SK-N-SH treated with all-trans-retinoic acid at 6 μM for 48 hours (cell line): ENCODE measurements around the gene FGGY.

Source experiments
- ATAC-seq: fragments of 200-7000 bp; cut with Tn5 transposase; 3 replicates; pipeline ENCODE4 v1.9.1; 2020; ENCODE audit warnings: mild to moderate bottlenecking, moderate library complexity
- BACH2 ChIP-seq: fragments of 250-450 bp; sonication (Bioruptor Pico); IDR thresholded peaks from 2 replicates; pipeline ENCODE4 v1.9.0; 2021; ENCODE audit warnings: mild to moderate bottlenecking, borderline replicate concordance
- CREB5 ChIP-seq: fragments of 250-450 bp; sonication (Bioruptor Pico); IDR thresholded peaks from 2 replicates; pipeline ENCODE4 v1.5.1; 2020; ENCODE audit warnings: low read depth, mild to moderate bottlenecking, moderate library complexity
- CSRNP3 ChIP-seq: fragments of 250-450 bp; sonication (Bioruptor Pico); IDR thresholded peaks from 2 replicates; pipeline ENCODE4 v1.5.1; 2021; ENCODE audit warnings: mild to moderate bottlenecking, moderate library complexity
- ESRRG ChIP-seq: fragments of 250-450 bp; sonication (Bioruptor Pico); IDR thresholded peaks from 2 replicates; pipeline ENCODE4 v1.6.1; 2021; ENCODE audit warnings: mild to moderate bottlenecking
- GLIS3 ChIP-seq: fragments of 250-450 bp; sonication (Bioruptor Pico); IDR thresholded peaks from 2 replicates; pipeline ENCODE4 v1.5.0; 2020; ENCODE audit warnings: mild to moderate bottlenecking, moderate library complexity
- ISL1 ChIP-seq: fragments of 250-450 bp; sonication (Bioruptor Pico); IDR thresholded peaks from 2 replicates; pipeline ENCODE4 v2.1.2; 2022; ENCODE audit warnings: mild to moderate bottlenecking, moderate library complexity
- OSR1 ChIP-seq: fragments of 250-450 bp; sonication (Bioruptor Pico); IDR thresholded peaks from 2 replicates; pipeline ENCODE4 v1.8.0; 2022; ENCODE audit warnings: moderate library complexity, mild to moderate bottlenecking, inconsistent platforms
- PATZ1 ChIP-seq: fragments of 250-450 bp; sonication (Bioruptor Pico); IDR thresholded peaks from 2 replicates; pipeline ENCODE4 v1.8.0; 2020; ENCODE audit warnings: mild to moderate bottlenecking, moderate library complexity, borderline replicate concordance
- POU6F1 ChIP-seq: fragments of 250-450 bp; sonication (Bioruptor Pico); IDR thresholded peaks from 2 replicates; pipeline ENCODE4 v1.8.0; 2021; ENCODE audit warnings: low read depth, mild to moderate bottlenecking, moderate library complexity, borderline replicate concordance
- RARB ChIP-seq: fragments of 250-450 bp; sonication (Bioruptor Pico); IDR thresholded peaks from 2 replicates; pipeline ENCODE4 v1.8.0; 2021; ENCODE audit warnings: mild to moderate bottlenecking, moderate library complexity
- TCF4 ChIP-seq: fragments of 250-450 bp; sonication (Bioruptor Pico); IDR thresholded peaks from 2 replicates; pipeline ENCODE4 v1.8.0; 2021; ENCODE audit warnings: mild to moderate bottlenecking, moderate library complexity, borderline replicate concordance
- TSHZ2 ChIP-seq: fragments of 250-450 bp; sonication (Bioruptor Pico); IDR thresholded peaks from 2 replicates; pipeline ENCODE4 v1.5.0; 2020; ENCODE audit warnings: mild to moderate bottlenecking, moderate library complexity
- ZFP3 ChIP-seq: fragments of 250-450 bp; sonication (Bioruptor Pico); IDR thresholded peaks from 2 replicates; pipeline ENCODE4 v1.5.0; 2020; ENCODE audit warnings: mild to moderate bottlenecking, moderate library complexity
- ZFP30 ChIP-seq: fragments of 450-650 bp; formaldehyde crosslinking; IDR thresholded peaks from 2 replicates; pipeline ENCODE4 v1.5.0; 2022; ENCODE audit warnings: mild to moderate bottlenecking, moderate library complexity
- ZNF70 ChIP-seq: fragments of 450-650 bp; formaldehyde crosslinking; IDR thresholded peaks from 2 replicates; pipeline ENCODE4 v1.5.0; 2020; ENCODE audit warnings: mild to moderate bottlenecking, moderate library complexity
- ZNF8 ChIP-seq: fragments of 450-650 bp; formaldehyde crosslinking; IDR thresholded peaks from 2 replicates; pipeline ENCODE4 v1.5.0; 2020; ENCODE audit warnings: mild to moderate bottlenecking, moderate library complexity

FGGY gene

GRCh38 chr1:59480188-59480888, 183.4 kb downstream of the FGGY start:
- ATAC-seq: no peak
- TF ChIP-seq GLIS3 (CRISPR knock-in tag) (no peak), RARB (no peak), ESRRG (CRISPR knock-in tag) (no peak), BACH2 (no peak), ZNF70 (CRISPR knock-in tag) (no peak), ISL1 (CRISPR knock-in tag) (no peak), TSHZ2 (CRISPR knock-in tag) (no peak), CREB5 (no peak), TCF4 (CRISPR knock-in tag) (no peak), PATZ1 (CRISPR knock-in tag) (no peak), POU6F1 (CRISPR knock-in tag) (no peak)
- TF ChIP-seq, all 23 proteins: peak for 0

- no peak for ATAC-seq
- TF ChIP-seq CSRNP3 (CRISPR knock-in tag) (no peak), ZNF70 (CRISPR knock-in tag) (no peak)
- TF ChIP-seq, all 23 proteins: peak for 0
These were observed 185.1 kb downstream of the FGGY start for GRCh38 chr1:59481881-59482505.

- TF ChIP-seq OSR1 (no peak), ZNF8 (CRISPR knock-in tag) (no peak), GLIS3 (CRISPR knock-in tag) (no peak), POU6F1 (CRISPR knock-in tag) (no peak), ZNF70 (CRISPR knock-in tag) (no peak), ZFP3 (CRISPR knock-in tag) (no peak), ISL1 (CRISPR knock-in tag) (no peak), ZFP30 (CRISPR knock-in tag) (no peak), CREB5 (no peak)
- no peak for ATAC-seq
These were observed 186.1 kb downstream of the FGGY start for GRCh38 chr1:59482986-59483385.
